AG09309 (cell line): ENCODE measurements around the gene SLC4A1.

ENCODE experiments used
- DNase-seq: peaks from one replicate; pipeline ENCODE4 v3.0.0-alpha.2; 2010; ENCODE audit warnings: low read depth
- H3K4me3 ChIP-seq: 2 replicates; pipeline ENCODE4 v1.5.1; 2011; ENCODE audit warnings: mild to moderate bottlenecking, low read depth, low read length, moderate library complexity; ENCODE audit not compliant: control insufficient read depth
- TF ChIP-seq, protein P1 (sequence below): IDR thresholded peaks from 2 replicates; pipeline ENCODE4 v1.5.1; 2011; ENCODE audit warnings: mild to moderate bottlenecking, low read depth, low read length, inconsistent platforms; ENCODE audit not compliant: insufficient read depth, control insufficient read depth; ENCODE audit errors: missing control alignments

Gene SLC4A1

DNA sequence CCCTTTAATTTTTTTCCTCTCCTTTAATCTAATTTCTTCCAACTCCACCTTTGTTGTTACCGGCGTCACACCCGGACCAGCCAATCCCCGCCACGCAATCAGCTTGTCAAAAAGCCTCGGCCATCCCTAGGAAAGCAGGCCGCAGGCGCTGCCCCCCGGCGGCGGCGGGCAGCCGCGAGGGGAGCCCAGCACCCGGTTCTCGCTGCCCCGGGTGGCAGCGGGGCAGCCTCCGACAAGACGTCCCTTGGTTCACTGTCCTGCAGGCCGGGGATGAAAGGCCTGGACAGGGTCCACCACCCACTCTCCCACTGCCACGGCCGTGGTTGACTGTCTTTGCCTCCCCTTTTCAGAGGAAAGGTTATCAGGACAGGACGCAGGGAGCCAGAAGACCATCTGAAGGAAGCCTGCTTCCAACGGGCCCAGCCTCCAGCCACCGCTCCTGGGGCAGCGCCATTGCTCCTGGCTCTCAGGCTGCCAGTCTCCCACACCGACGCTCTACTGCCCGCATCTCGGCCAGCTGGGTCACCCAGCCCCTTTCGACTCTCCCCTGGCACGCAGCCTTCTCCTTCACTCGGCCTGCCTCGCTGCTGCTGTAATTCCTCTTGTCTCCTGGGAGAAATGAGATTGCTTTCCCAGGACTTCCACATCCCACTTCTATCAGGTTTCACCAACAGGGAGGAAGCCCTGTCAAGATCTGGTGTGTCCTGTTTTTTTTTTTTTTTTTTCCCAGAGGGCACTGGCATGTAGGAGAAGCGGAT lies 45.6 kb downstream of the SLC4A1 start:
- no peak for DNase-seq
- peak overlapping the region; percentile 77 for H3K4me3 ChIP-seq
- TF ChIP-seq, protein P1, sequence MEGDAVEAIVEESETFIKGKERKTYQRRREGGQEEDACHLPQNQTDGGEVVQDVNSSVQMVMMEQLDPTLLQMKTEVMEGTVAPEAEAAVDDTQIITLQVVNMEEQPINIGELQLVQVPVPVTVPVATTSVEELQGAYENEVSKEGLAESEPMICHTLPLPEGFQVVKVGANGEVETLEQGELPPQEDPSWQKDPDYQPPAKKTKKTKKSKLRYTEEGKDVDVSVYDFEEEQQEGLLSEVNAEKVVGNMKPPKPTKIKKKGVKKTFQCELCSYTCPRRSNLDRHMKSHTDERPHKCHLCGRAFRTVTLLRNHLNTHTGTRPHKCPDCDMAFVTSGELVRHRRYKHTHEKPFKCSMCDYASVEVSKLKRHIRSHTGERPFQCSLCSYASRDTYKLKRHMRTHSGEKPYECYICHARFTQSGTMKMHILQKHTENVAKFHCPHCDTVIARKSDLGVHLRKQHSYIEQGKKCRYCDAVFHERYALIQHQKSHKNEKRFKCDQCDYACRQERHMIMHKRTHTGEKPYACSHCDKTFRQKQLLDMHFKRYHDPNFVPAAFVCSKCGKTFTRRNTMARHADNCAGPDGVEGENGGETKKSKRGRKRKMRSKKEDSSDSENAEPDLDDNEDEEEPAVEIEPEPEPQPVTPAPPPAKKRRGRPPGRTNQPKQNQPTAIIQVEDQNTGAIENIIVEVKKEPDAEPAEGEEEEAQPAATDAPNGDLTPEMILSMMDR: no peak

DNA sequence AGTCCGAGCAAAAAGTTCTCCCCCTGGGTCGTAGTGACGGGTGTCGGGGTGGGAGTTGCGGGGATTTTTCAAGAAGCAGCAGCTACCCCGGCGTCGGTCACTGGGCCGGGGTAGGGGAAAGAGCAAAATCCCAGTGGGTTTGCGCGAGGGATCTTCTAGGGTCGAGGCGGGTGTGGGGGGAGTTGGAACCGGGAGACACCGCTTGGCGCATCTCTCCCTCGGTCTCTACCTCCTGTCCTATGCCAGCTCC lies 46.1 kb downstream of the SLC4A1 start:
- TF ChIP-seq, protein P1: no peak
- DNase-seq: no peak
- peak overlapping the region; percentile 77 for H3K4me3 ChIP-seq

DNA sequence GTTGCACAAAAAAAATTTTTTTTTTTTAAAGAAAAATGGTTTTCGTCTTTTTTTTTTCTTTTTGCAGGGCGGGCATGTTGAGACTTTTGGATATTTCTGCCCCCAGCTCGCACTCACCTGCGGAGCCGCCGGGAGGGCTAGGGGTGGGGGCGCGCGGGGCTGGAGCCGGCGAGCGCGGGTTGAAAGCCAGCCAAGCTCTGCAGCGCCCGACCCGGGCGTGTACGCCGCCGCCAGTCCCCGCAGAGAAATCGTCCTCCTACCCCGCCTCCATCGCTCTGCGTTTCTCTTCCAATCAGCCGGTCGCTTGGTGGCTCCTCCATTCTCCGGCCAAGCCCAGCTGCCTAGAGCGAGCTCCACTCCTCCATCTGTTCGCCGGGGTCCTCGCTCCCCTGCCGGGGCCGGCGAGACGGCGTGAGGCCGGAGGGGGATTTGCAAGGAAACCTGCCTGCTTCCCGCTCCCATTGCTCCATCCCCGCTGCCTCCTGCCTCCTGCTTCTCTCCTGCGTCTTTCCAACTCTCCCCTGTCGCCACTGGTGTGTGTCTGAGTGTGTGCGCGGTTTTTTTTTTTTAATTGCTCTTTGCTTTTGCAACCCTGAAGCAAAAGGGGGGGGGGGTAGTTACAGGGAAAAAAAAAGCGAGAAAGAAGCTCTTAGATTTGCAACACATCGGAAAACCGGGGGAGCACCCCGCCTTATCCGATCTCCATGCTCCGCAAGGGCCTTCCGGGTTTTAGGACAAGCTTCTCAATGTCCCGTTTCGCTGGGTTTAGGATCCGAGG lies 46.7 kb downstream of the SLC4A1 start:
- H3K4me3 ChIP-seq: peak overlapping the region; percentile 77
- TF ChIP-seq, protein P1: no peak
- DNase-seq: no peak

DNA sequence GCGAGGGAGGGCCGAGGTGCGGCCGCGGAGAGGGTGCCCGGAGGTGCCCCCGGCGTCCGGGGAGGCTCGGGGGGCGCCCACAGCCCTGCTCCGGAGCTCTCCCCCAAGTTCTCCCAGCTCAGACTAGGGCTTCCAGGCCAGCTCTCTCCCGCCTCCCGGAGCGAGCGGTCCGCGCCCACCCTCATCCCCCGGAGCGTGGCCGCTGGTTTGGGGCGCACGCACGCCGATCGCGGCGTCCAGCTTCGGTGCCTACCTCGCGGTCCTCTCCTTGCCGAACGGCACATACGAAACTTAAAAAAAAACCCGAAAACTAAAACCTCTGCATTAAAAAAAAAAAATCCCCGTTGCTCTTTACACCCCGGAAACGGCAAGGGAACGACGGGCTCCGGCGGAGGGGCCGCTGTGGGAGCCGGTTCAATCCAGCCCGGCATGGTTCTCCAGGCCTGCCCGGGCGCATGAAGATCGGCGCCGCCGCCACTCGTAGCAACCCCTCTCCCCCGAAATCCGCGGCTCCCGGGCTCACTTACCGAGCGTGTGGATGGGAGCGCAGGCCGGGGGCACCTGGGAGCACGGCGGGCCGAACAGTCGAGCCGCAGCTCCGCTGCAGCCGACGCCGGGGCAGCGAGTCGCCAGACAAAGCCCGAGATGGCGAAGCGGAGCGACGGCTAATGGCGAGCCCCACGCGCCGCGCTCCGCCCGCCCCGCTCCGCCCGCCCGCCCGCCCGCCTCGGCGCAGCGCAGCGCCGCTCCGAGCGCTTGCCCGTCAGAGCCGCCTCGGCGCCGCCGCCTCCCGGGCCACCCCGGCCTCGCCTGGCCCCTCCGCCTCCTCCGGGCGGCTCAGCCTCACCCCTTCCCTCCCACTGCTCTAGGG lies 47.5 kb downstream of the SLC4A1 start:
- peak overlapping the region; percentile 77 for H3K4me3 ChIP-seq
- TF ChIP-seq, protein P1: no peak
- DNase-seq: no peak

DNA sequence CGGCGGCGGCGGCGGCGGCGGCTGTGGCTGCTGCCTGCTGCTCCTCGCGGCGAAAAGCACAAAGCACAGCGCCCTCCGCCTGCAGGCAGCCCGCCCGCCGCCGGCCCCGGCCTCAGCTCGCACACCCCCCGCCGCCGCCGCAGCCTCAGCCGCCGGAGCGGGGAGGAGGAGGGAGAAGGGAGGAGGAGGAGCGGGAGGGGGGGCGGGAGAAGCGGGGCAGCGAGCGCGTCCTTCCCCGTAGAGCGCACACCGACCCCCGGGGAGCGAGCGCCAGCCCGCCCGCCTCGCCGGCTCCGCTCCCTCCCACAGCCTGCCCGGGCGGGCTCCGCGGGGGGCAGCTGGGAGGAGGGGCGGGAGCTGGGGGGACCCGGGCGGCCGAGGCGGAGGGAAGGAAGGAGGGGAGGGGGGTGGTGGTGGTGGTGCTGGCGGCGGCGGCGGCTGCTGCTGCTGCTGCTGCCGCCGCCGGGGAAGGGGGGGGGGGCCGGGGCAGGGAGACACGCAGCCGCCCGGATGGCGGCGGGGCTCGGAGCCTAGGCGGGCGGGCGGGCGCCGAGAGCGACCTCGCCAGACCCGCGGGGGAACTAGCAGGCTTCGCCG lies 48.2 kb downstream of the SLC4A1 start, which contains the start of gene UBTF:
Gene UBTF (minus strand): TSS at position 60 of the 597 bp plus-strand sequence. CDS start 1,446 bp downstream, outside the sequence.
- TF ChIP-seq, protein P1: no peak
- DNase-seq: no peak
- peak within 1 kb of the TSS; percentile 77 for H3K4me3 ChIP-seq

DNA sequence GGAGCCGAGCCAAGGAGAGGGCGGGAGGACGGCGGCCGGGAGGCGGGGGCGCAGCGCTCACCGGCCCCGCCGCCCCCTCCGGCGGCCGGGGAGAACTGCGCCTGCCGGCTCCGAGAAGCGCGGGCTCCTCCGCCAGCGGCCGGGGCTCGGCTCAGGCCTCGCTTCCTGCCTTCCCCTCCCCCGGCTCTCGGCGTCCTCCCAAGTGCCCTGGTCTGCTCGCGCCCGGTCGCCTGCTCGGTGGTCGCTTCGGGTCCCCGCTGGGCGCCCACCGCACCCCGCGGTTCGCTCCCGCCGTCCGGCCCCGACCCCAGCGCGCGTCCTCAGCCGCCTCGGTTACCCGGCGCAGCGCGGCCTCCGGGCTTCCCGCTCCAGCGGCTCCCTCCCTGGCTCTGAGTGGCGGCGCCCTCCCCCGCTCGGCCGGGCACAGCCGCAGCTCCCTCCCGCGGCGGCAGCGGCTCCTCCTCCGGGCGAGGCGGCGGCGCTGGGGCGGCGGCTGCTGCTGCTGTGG lies 48.8 kb downstream of the SLC4A1 start:
- TF ChIP-seq, protein P1: peak; percentile 16
- peak overlapping the region; percentile 77 for H3K4me3 ChIP-seq
- no peak for DNase-seq
